ENCODE results near the gene OLFM4.

DNA sequence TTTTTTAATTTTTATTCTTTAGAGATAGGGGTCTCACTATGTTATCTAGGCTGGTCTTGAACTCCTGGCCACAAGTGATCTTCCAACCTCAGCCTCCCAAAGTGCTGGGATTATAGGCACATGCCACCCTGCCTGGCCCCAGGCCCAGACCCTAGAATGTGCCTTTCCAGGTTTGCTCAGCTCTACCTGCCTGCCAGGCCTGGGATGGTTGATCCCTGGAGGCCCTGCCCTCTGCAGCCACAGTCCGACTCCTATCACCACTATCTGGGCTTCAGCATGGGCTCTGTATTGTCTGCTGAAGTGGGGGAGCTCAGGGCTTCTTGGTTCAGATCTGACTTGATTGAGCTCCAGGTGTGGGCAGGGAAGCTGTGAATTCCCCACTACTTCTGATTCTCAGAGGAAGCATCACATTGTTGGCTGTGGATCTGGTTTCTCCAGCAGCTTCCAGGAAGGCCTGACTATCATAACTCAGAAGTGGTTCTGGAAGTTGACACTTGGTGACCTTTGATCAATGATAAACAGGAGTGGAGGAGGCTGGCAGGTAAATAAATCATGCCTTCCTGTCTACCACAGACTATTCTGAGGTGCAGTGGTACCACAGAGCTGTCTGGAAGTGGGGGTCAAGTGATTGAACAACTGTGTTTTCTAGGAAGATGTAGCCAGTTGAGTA lies 71.9 kb downstream of the OLFM4 start:
- TF ChIP-seq CTCF (optimal IDR thresholded peaks at IDR 0.05 in 1 of 3, IDR thresholded peaks at IDR 0.05 in 1 of 3, conservative IDR thresholded peaks at IDR 0.05 in 1 of 3; ENCODE audit: extremely low read depth in 1 of 3, insufficient read depth in 2 of 3, low read length in 3 of 3) (no peak), EZH2 (IDR thresholded peaks at IDR 0.05; ENCODE audit: low read length) (no peak)
